ENCODE measurements around the gene GKN1.
A peak's percentile ranks its signal among the peaks of the same experiment; 100 is the strongest.

GKN1 gene

DNA sequence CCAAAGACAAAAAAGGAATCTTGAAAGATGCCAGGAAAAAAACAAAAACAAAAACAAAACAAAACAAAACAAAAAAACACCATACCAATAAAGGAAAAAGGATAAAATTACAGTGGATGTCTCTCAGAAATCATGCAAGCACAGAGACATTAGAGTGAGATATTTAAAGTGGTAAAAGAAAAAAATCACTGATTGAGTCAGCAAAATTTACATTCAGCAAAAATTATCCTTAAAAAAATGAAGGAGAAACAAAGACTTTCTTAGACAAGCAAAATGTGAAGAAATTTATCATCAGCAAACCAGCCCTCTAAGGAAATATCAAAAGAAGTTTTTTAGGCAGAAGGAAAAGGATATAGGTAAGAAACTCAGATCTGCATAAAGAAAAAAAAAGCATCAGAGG lies 10.2 kb upstream of the GKN1 start:
- TF ChIP-seq POLR2A (IDR thresholded peaks at IDR 0.05; ENCODE audit: low read depth, low read length), result no peak
- no peak for TF ChIP-seq POLR2AphosphoS5 (IDR thresholded peaks at IDR 0.05; ENCODE audit: low read depth, low read length)
- TF ChIP-seq TAF1 (IDR thresholded peaks at IDR 0.05; ENCODE audit: borderline replicate concordance, low read depth, low read length), result no peak
- FAIRE-seq (no peak), DNase-seq (ENCODE audit: insufficient read length) (no peak)

DNA sequence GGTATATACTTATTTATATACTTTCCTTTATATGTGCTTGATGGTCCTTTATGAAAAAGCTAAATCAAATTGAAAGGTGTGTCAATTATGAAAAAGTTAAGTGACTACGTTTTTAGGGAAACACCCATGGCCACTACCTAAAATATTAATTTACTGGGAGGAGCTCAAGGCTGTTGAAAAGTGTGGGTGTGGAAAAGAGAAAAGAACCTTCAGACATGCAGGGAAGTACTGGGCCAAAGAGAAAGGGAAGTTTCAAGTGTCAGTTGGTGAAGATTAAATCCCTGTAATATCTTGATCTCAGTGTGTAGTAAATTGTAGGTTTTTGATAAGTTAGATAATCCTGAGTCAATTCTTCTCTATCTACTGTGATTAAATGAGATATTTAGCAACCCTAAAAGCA lies 6.2 kb upstream of the GKN1 start:
- no peak for FAIRE-seq
- TF ChIP-seq POLR2A (IDR thresholded peaks at IDR 0.05; ENCODE audit: low read depth, low read length), result no peak
- TF ChIP-seq POLR2AphosphoS5 (IDR thresholded peaks at IDR 0.05; ENCODE audit: low read depth, low read length), result no peak
- no peak for TF ChIP-seq TAF1 (IDR thresholded peaks at IDR 0.05; ENCODE audit: borderline replicate concordance, low read depth, low read length)
- no peak for DNase-seq (ENCODE audit: insufficient read length)

DNA sequence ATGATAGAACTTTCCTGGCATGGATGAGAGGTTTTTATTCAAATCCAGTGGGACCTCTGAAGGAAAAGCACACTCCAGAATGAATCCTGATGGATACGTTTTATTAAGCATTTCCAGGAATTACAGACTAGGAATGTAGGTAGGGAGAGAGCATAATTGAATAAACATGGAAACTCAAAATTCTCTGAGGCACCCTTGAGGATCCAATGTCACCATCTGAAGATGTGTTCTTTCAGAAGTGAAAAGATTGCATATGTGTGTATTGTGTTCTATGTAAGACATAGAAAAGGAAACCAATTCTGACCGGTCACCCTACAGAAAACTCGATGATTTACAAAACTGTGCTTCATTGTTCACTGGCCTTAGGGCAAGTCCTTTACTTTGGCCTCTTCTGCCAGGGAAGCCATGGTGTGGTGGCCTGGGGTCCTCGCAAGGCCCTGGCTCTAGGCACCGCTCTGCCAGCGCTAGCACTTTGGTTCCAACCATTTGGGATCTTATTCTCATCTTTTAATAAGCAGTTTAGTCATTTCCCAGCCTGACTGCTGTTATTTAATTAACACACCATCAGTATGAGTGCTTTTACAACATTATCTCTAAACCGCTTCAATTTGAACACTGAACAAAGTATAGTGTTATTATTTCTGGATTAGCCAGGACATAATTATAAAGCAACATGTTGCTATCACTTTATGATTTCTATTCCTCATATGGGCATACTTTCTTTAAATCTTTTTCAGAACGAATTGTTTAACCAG lies 4.5 kb upstream of the GKN1 start:
- DNase-seq (ENCODE audit: insufficient read length) (no peak), FAIRE-seq (no peak)
- no peak for TF ChIP-seq POLR2A (IDR thresholded peaks at IDR 0.05; ENCODE audit: low read depth, low read length)
- no peak for TF ChIP-seq TAF1 (IDR thresholded peaks at IDR 0.05; ENCODE audit: borderline replicate concordance, low read depth, low read length)
- TF ChIP-seq POLR2AphosphoS5 (IDR thresholded peaks at IDR 0.05; ENCODE audit: low read depth, low read length), result no peak

DNA sequence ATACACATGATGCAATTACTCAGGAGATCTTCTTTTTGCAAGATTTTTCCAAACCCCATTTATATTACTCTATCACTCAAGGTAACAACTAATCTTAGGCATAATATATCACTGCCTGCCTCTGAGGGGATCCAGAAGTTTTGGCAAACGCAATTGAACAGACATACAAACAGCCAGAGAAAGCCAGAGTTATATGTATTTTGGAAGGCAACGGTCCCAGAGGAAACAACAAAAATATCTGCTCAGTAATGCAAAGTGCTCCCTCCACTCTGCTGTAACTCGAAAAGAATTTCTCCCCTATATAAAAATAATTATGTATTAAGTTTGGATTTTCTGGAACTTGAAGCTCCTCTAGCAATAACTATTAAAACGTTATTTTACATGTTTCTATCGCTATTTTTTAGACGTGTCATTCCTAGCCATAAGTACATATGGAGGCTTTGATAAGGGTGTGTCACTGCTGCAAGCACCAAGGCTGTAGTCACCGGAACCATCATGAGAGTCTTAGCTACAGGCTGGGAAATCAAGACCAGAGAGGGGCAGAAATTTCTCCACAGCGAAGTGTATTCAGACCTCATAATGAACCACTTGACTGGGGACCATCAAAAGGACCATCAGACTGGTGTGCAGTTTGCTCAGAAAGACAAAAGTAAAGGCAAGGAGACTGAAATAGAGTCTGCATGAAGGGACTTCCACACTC lies 3.7 kb upstream of the GKN1 start:
- no peak for DNase-seq (ENCODE audit: insufficient read length)
- no peak for FAIRE-seq
- no peak for TF ChIP-seq POLR2A (IDR thresholded peaks at IDR 0.05; ENCODE audit: low read depth, low read length)
- no peak for TF ChIP-seq POLR2AphosphoS5 (IDR thresholded peaks at IDR 0.05; ENCODE audit: low read depth, low read length)
- TF ChIP-seq TAF1 (IDR thresholded peaks at IDR 0.05; ENCODE audit: borderline replicate concordance, low read depth, low read length), result no peak

DNA sequence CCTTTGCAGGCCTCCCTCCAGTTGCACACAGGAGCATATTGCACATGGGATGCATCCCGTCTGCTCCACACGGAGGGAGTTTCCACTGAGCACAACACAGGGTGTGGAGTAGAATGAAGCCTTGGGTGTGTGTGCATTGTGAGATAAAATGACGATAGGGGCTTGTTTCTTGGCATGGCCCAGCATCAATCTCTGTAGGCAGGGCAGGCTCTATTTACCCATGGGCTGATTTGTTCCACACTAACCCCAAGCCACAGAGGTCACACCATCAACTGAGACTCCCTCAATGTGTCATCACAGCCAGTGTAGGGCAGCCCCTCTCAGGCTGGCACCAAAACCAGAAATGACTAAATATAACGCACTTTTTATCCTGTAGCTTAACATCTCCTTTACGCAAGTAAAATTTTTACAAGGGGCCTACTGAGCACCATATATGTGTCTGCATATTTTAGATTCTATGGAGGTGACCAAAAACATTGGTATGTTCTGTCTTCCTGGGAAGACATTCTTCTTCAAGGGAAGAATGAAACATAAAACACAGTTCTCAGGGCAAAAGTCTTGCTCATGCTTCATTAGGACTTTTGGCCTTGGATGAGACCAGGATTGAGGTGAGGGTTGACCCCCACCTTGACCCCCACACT lies 2.7 kb upstream of the GKN1 start:
- FAIRE-seq, result no peak
- TF ChIP-seq POLR2A (IDR thresholded peaks at IDR 0.05; ENCODE audit: low read depth, low read length) (no peak), POLR2AphosphoS5 (IDR thresholded peaks at IDR 0.05; ENCODE audit: low read depth, low read length) (no peak), TAF1 (IDR thresholded peaks at IDR 0.05; ENCODE audit: borderline replicate concordance, low read depth, low read length) (no peak)
- DNase-seq (ENCODE audit: insufficient read length), result no peak

DNA sequence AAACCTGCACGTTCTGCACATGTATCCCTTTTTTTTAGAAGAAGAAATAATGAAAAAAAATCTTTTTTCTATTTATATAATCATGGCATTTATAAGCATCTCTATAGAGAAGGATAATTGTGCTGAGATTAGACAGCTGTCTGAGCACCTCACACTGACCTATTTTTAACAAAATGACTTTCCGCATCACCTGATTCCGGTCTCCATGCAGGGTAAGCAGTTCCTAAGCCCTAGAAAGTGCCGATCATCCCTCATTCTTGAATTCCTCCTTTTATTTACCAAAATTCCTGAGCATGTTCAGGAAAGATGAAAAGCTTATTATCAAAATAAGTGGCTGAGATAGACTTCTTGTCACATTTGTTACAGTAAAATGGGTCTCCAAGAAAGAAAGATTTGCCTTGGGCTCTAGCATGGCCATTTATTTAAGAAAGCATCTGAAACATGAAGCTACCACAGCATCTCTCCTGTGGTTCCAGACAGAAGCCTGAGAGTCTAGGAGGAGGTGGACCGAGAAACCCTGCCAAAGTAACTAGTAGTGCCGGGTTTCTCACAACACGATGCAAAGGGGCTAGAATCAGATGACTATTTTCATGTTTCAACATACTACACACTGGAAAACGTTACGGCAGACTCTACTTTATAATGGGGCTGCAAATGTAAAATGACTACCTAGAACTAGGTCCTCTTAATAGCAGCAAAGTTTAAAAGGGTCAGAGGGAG lies 670 bp downstream of the GKN1 start:
- TF ChIP-seq POLR2AphosphoS5 (IDR thresholded peaks at IDR 0.05; ENCODE audit: low read depth, low read length) (no peak), POLR2A (IDR thresholded peaks at IDR 0.05; ENCODE audit: low read depth, low read length) (no peak), TAF1 (IDR thresholded peaks at IDR 0.05; ENCODE audit: borderline replicate concordance, low read depth, low read length) (no peak)
- no peak for DNase-seq (ENCODE audit: insufficient read length)
- no peak for FAIRE-seq

DNA sequence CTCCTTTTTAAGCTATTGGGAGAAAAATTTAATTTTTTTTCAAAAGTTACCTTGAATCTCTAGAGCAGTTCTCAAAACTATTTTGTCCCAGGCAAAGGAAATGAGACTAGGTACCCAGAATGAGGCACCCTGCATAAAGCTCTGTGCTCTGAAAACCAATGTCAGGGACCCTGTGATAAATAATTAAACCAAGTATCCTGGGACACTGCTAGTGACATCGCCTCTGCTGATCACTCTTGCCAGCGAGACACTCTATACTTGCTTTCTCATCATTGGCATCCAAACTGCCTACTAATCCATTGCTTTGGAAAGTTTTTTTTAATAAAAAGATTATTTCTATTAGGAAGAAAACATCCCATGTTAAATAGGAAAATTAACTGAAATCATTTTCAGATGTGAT lies 1.4 kb downstream of the GKN1 start:
- TF ChIP-seq POLR2A (IDR thresholded peaks at IDR 0.05; ENCODE audit: low read depth, low read length) (no peak), POLR2AphosphoS5 (IDR thresholded peaks at IDR 0.05; ENCODE audit: low read depth, low read length) (no peak), TAF1 (IDR thresholded peaks at IDR 0.05; ENCODE audit: borderline replicate concordance, low read depth, low read length) (no peak)
- DNase-seq (ENCODE audit: insufficient read length), result no peak
- FAIRE-seq, result no peak

DNA sequence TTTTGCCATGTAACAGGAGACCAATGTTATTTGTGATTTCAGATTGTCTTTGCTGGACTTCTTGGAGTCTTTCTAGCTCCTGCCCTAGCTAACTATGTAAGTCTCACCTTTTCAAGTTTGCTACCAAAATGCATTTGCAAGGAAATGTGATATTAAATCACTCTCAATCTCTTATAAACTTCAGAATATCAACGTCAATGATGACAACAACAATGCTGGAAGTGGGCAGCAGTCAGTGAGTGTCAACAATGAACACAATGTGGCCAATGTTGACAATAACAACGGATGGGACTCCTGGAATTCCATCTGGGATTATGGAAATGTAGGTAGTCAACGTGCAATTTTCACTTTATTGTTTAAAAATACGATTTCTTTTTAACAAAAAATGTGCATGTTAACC lies 3.0 kb downstream of the GKN1 start:
- FAIRE-seq (peak; percentile 30), DNase-seq (ENCODE audit: insufficient read length) (no peak)
- no peak for TF ChIP-seq POLR2AphosphoS5 (IDR thresholded peaks at IDR 0.05; ENCODE audit: low read depth, low read length)
- TF ChIP-seq POLR2A (IDR thresholded peaks at IDR 0.05; ENCODE audit: low read depth, low read length), result no peak
- TF ChIP-seq TAF1 (IDR thresholded peaks at IDR 0.05; ENCODE audit: borderline replicate concordance, low read depth, low read length), result no peak

DNA sequence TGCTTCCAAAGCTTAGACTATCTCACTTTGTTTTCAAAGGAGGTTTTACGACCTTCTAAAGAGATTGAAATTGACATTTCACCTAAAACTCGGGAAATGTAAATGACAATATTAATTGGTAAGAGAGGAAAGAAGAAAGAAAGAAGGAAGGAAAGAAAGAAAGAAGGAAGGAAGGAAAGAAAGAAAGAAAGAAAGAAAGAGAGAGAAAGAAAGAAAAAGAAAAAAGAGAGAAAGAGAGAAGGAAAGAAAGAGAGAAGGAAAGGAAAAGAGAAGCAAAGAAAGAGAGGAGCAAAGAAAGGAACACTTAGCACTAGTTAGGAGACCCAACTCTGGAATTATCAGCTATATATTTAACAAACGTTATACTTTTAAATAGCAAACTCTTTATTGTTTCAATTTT lies 3.7 kb downstream of the GKN1 start:
- TF ChIP-seq TAF1 (IDR thresholded peaks at IDR 0.05; ENCODE audit: borderline replicate concordance, low read depth, low read length), result no peak
- no peak for TF ChIP-seq POLR2A (IDR thresholded peaks at IDR 0.05; ENCODE audit: low read depth, low read length)
- TF ChIP-seq POLR2AphosphoS5 (IDR thresholded peaks at IDR 0.05; ENCODE audit: low read depth, low read length), result no peak
- DNase-seq (ENCODE audit: insufficient read length) (no peak), FAIRE-seq (no peak)

DNA sequence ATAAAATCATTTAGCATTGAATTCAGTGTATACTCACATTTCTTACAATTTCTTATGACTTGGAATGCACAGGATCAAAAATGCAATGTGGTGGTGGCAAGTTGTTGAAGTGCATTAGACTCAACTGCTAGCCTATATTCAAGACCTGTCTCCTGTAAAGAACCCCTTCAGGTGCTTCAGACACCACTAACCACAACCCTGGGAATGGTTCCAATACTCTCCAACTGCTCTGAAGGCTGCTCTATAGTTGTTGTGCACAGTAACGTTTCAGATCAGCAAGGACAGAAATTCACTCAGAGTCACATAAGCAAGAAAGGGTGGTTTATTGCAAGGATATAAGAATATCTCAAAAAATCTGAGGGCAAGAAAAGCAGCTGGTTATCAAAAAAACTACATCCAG lies 6.5 kb downstream of the GKN1 start:
- FAIRE-seq (no peak), DNase-seq (ENCODE audit: insufficient read length) (no peak)
- TF ChIP-seq POLR2AphosphoS5 (IDR thresholded peaks at IDR 0.05; ENCODE audit: low read depth, low read length), result no peak
- no peak for TF ChIP-seq TAF1 (IDR thresholded peaks at IDR 0.05; ENCODE audit: borderline replicate concordance, low read depth, low read length)
- TF ChIP-seq POLR2A (IDR thresholded peaks at IDR 0.05; ENCODE audit: low read depth, low read length), result no peak

DNA sequence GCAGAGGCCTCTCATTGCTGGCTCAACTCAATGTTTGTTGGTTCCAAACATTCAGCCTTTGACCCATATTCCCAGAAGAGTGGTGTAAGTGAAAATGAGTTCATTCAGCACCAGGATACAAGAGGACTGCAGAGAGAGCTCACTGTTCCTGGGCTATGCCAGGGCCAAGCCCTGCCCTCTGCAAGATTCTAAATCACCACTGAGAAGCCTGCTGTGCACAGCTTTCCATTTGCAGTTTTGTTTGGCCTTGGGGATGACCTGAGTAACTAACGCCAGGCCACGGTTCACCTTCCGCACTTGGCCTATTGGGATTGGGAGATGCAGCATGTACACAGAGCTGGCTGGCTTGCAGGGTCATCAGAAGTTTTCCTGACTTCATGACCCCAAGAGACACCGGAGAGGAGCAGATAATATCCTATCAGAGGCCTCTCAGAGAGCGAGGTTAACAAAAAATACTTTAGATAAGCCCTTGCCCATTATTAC lies 12.6 kb downstream of the GKN1 start:
- FAIRE-seq, result no peak
- TF ChIP-seq POLR2A (IDR thresholded peaks at IDR 0.05; ENCODE audit: low read depth, low read length) (no peak), TAF1 (IDR thresholded peaks at IDR 0.05; ENCODE audit: borderline replicate concordance, low read depth, low read length) (no peak), POLR2AphosphoS5 (IDR thresholded peaks at IDR 0.05; ENCODE audit: low read depth, low read length) (no peak)
- DNase-seq (ENCODE audit: insufficient read length), result no peak
